MM.1S (cell line): ENCODE results near the gene STN1.

Experiments
- DNase-seq: peaks from one replicate; pipeline ENCODE4 v3.0.0-alpha.2; 2015
- H2AFZ ChIP-seq: fragments of 300-600 bp; sonication (generic); 2 replicates; pipeline ENCODE4 v1.6.0; 2016; ENCODE audit warnings: antibody characterized with exemption, low read length
- H3F3A ChIP-seq: fragments of 300-600 bp; sonication (generic); 2 replicates; pipeline ENCODE4 v1.6.1; 2016; ENCODE audit warnings: mild to moderate bottlenecking, antibody characterized with exemption, low read length, moderate library complexity, mixed read lengths; ENCODE audit not compliant: insufficient read depth
- H3K27ac ChIP-seq: fragments of 300-600 bp; sonication (generic); 2 replicates; pipeline ENCODE4 v1.5.1; 2016; ENCODE audit warnings: mild to moderate bottlenecking, low read length
- H3K27me3 ChIP-seq: fragments of 300-600 bp; sonication (generic); replicated peaks from 2 replicates; pipeline ENCODE4 v1.6.0; 2016; ENCODE audit warnings: low read length; ENCODE audit not compliant: insufficient read depth
- H3K36me3 ChIP-seq: fragments of 300-600 bp; sonication (generic); replicated peaks from 2 replicates; pipeline ENCODE4 v1.6.1; 2016; ENCODE audit warnings: mild to moderate bottlenecking, low read length, mixed read lengths; ENCODE audit not compliant: insufficient read depth
- H3K4me1 ChIP-seq: fragments of 300-600 bp; sonication (generic); 2 replicates; pipeline ENCODE4 v1.6.1; 2016; ENCODE audit warnings: low read length, mixed read lengths
- H3K4me2 ChIP-seq: fragments of 300-600 bp; sonication (generic); 2 replicates; pipeline ENCODE4 v1.6.0; 2016; ENCODE audit warnings: low read depth, low read length
- H3K4me3 ChIP-seq: fragments of 300-600 bp; sonication (generic); 2 replicates; pipeline ENCODE4 v1.5.1; 2016; ENCODE audit warnings: low read length, mixed read lengths
- H3K79me2 ChIP-seq: fragments of 300-600 bp; sonication (generic); 2 replicates; pipeline ENCODE4 v1.6.1; 2016; ENCODE audit warnings: mixed run types, low read length, mixed read lengths
- H3K9ac ChIP-seq: fragments of 300-600 bp; sonication (generic); 2 replicates; pipeline ENCODE4 v1.6.1; 2016; ENCODE audit warnings: low read length, mixed read lengths
- H3K9me2 ChIP-seq: fragments of 300-600 bp; sonication (generic); replicated peaks from 2 replicates; pipeline ENCODE4 v1.6.1; 2016; ENCODE audit warnings: mild to moderate bottlenecking, low read length, mixed read lengths; ENCODE audit not compliant: insufficient read depth
- H3K9me3 ChIP-seq: fragments of 300-600 bp; sonication (generic); replicated peaks from 2 replicates; pipeline ENCODE4 v1.6.1; 2016; ENCODE audit warnings: mild to moderate bottlenecking, low read length, mixed read lengths; ENCODE audit not compliant: insufficient read depth
- H4K20me1 ChIP-seq: fragments of 300-600 bp; sonication (generic); 2 replicates; pipeline ENCODE4 v1.6.1; 2016; ENCODE audit warnings: mild to moderate bottlenecking, low read length, moderate library complexity, mixed read lengths; ENCODE audit not compliant: insufficient read depth
- CTCF ChIP-seq: fragments of 300-600 bp; sonication (generic); IDR thresholded peaks from 2 replicates; pipeline ENCODE4 v1.5.1; 2016; ENCODE audit warnings: antibody characterized with exemption, low read length, mixed read lengths
- EZH2 ChIP-seq: fragments of 300-600 bp; sonication (generic); optimal IDR thresholded peaks from 2 replicates; pipeline ENCODE3; 2017; ENCODE audit warnings: low read depth, mild to moderate bottlenecking, antibody characterized with exemption, low read length, mixed read lengths
- EZH2phosphoT487 ChIP-seq: fragments of 300-600 bp; sonication (generic); IDR thresholded peaks from 2 replicates; pipeline ENCODE4 v1.6.1; 2018; ENCODE audit warnings: antibody characterized with exemption, low read length

Gene STN1

GRCh38 chr10:103918053-103918846, at the start of gene STN1:
Gene STN1, minus strand, starts transcription at chr10:103918184. Its CDS starts 590 bp downstream, at chr10:103917594.
- Histone ChIP-seq H3K27ac (peak within 1 kb of the TSS; percentile 57), H3K27me3 (no peaks in the 10 kb centered on the region), H3K9me3 (no peaks in the 10 kb centered on the region), H3F3A (peaks cover 13% of the 10 kb centered on the region; the same call in 1 of the 2 replicates), H3K4me2 (peak within 1 kb of the TSS; percentile 100), H3K4me1 (peaks cover 9% of the 10 kb centered on the region), H3K9me2 (no peaks in the 10 kb centered on the region), H4K20me1 (no peaks in the 10 kb centered on the region), H3K9ac (peak within 1 kb of the TSS; percentile 88), H3K4me3 (peak within 1 kb of the TSS; percentile 94), H2AFZ (peak within 1 kb of the TSS; percentile 95), H3K79me2 (peaks cover 13% of the 10 kb centered on the region), H3K36me3 (no peaks in the 10 kb centered on the region)
- peak; percentile 97 for DNase-seq
- TF ChIP-seq EZH2phosphoT487 (no peak), EZH2 (no peak), CTCF (0 out of 2 replicates have a peak, but pooled peaks have one; percentile 4)

GRCh38 chr10:103967448-103968071, 49.6 kb upstream of the STN1 start:
- peak overlapping the region; percentile 81 for H3K4me2 ChIP-seq
- H3K9me2 ChIP-seq, result no peaks in the 10 kb centered on the region
- H3K4me1 ChIP-seq, result no peaks in the 10 kb centered on the region
- H3F3A ChIP-seq, result no peaks in the 10 kb centered on the region
- H3K36me3 ChIP-seq, result no peaks in the 10 kb centered on the region; the same call in 1 of the 2 replicates
- H3K79me2 ChIP-seq, result peaks cover 49% of the 10 kb centered on the region
- peak overlapping the region; percentile 48 for H2AFZ ChIP-seq
- no peaks in the 10 kb centered on the region for H3K27me3 ChIP-seq
- TF ChIP-seq CTCF (no peak), EZH2 (no peak), EZH2phosphoT487 (no peak)
- no peaks in the 10 kb centered on the region for H3K9me3 ChIP-seq
- peak overlapping the region; percentile 74 for H3K9ac ChIP-seq
- peak overlapping the region; percentile 23; the same call in 1 of the 2 replicates for H3K27ac ChIP-seq
- H4K20me1 ChIP-seq, result no peaks in the 10 kb centered on the region
- peak; percentile 28 for DNase-seq
- peak overlapping the region; percentile 84 for H3K4me3 ChIP-seq

- peak within 1 kb of the TSS; percentile 23; the same call in 1 of the 2 replicates for H3K27ac ChIP-seq
- H4K20me1 ChIP-seq, result no peaks in the 10 kb centered on the region
- peak; percentile 88 for DNase-seq
- no peaks in the 10 kb centered on the region for H3F3A ChIP-seq
- no peaks in the 10 kb centered on the region for H3K9me2 ChIP-seq
- H2AFZ ChIP-seq, result peak within 1 kb of the TSS; percentile 89
- peaks cover 44% of the 10 kb centered on the region for H3K79me2 ChIP-seq
- peak within 1 kb of the TSS; percentile 81 for H3K4me2 ChIP-seq
- H3K4me3 ChIP-seq, result peak within 1 kb of the TSS; percentile 84
- H3K9ac ChIP-seq, result peak within 1 kb of the TSS; percentile 82
- no peaks in the 10 kb centered on the region for H3K27me3 ChIP-seq
- H3K9me3 ChIP-seq, result no peaks in the 10 kb centered on the region
- TF ChIP-seq EZH2, result no peak
- no peak for TF ChIP-seq CTCF
- no peak for TF ChIP-seq EZH2phosphoT487
- no peaks in the 10 kb centered on the region; the same call in 1 of the 2 replicates for H3K36me3 ChIP-seq
- H3K4me1 ChIP-seq, result no peaks in the 10 kb centered on the region
These were observed 48.9 kb upstream of the STN1 start, which contains the start of gene SLK for GRCh38 chr10:103966671-103967447. Gene SLK, plus strand, starts transcription at chr10:103967140. Its CDS starts 606 bp downstream, at chr10:103967746.
